K562 (cell line): ENCODE results near the gene LMAN2. TPM values are rescaled to one million over a fixed set of nuclear protein-coding genes. Genes with fewer than 3 reads are reported as not detected.

Experiments used
- ATF7 ChIP-seq: fragments of 450-650 bp; IDR thresholded peaks from 2 replicates; pipeline ENCODE4 v1.7.1; 2014; ENCODE audit warnings: mild to moderate bottlenecking, moderate library complexity
- DACH1 ChIP-seq: fragments of 450-650 bp; IDR thresholded peaks from 2 replicates; pipeline ENCODE4 v1.6.1; 2018; ENCODE audit not compliant: partially characterized antibody
- ELF1 ChIP-seq: fragments of 200-800 bp; sonication (Bioruptor generic); IDR thresholded peaks from 2 replicates; pipeline ENCODE4 v1.6.1; 2016; ENCODE audit warnings: missing genetic modification characterization, missing compliant biosample characterization
- KAT2B ChIP-seq: IDR thresholded peaks from one replicate; pipeline ENCODE4 v1.6.1; 2012; ENCODE audit warnings: low read depth, mild to moderate bottlenecking, control low read depth, inconsistent platforms, low read length, moderate library complexity
- KDM4B ChIP-seq, 2 experiments: fragments of 450-650 bp in 1 of 2; sonication (generic) in 1 of 2; IDR thresholded peaks; 2 replicates each; pipeline ENCODE4 v1.6.1; 2016 to 2017; ENCODE audit warnings: borderline replicate concordance in 2 of 2, antibody characterized with exemption in 1 of 2, low read depth in 1 of 2, mild to moderate bottlenecking in 1 of 2
- POU5F1 ChIP-seq: fragments of 150-350 bp; IDR thresholded peaks from 2 replicates; pipeline ENCODE4 v1.6.1; 2014; ENCODE audit warnings: borderline replicate concordance, low read length, low read depth, mild to moderate bottlenecking; ENCODE audit not compliant: partially characterized antibody
- RBFOX2 ChIP-seq: fragments of 200-400 bp; formaldehyde crosslinking; IDR thresholded peaks from 2 replicates; pipeline ENCODE4 v1.6.1; 2017; ENCODE audit warnings: low read depth, mild to moderate bottlenecking, low read length, moderate library complexity
- RBM25 ChIP-seq: fragments of 200-400 bp; formaldehyde crosslinking; IDR thresholded peaks from 2 replicates; pipeline ENCODE4 v1.6.1; 2018; ENCODE audit warnings: low read length, low read depth, moderate library complexity; ENCODE audit not compliant: severe bottlenecking
- TFAM ChIP-seq: fragments of 250-450 bp; sonication (Bioruptor Pico); conservative IDR thresholded peaks from 2 replicates; pipeline ENCODE4 v1.5.0; 2021; ENCODE audit warnings: mild to moderate bottlenecking, moderate library complexity
- WHSC1 ChIP-seq: IDR thresholded peaks from one replicate; pipeline ENCODE4 v1.6.1; 2012; ENCODE audit warnings: low read length, control low read depth, inconsistent platforms
- ZBTB1 ChIP-seq: sonication (generic); formaldehyde crosslinking; IDR thresholded peaks from 2 replicates; pipeline ENCODE4 v1.8.1; 2023; ENCODE audit warnings: missing genetic modification reagents, low read depth, mild to moderate bottlenecking, borderline replicate concordance
- ZNF41 ChIP-seq: fragments of 250-450 bp; sonication (Bioruptor Pico); conservative IDR thresholded peaks from 2 replicates; pipeline ENCODE4 v1.4.0; 2020; ENCODE audit warnings: mild to moderate bottlenecking
- ZNF785 ChIP-seq: fragments of 250-450 bp; sonication (Bioruptor Pico); IDR thresholded peaks from 2 replicates; pipeline ENCODE4 v1.4.0; 2020; ENCODE audit warnings: mild to moderate bottlenecking
- ZNF79 ChIP-seq: fragments of 250-450 bp; sonication (Bioruptor Pico); IDR thresholded peaks from 2 replicates; pipeline ENCODE4 v1.4.0; 2020; ENCODE audit warnings: low read depth, mild to moderate bottlenecking, moderate library complexity
- polyA plus RNA-seq, 8 experiments: library from polyadenylated mRNA; depleted of rRNA in 4 of 8; stranded (reverse) in 5 of 8; unstranded in 3 of 8; fragments of >200 nt; fragmentation: Nextera tagmentation in 2 of 8; fragmentation: Illumina TruSeq in 1 of 8; extraction: Ambion mirVana in 2 of 8; extraction: Trizol in 1 of 8; gene quantifications; 2 replicates each; pipeline versions ENCODE4 v1.2.1 to v1.2.3, GENCODE V29; 2011 to 2014; ENCODE audit warnings: inconsistent platforms in 1 of 8, missing spikeins in 1 of 8
- total RNA-seq, 7 experiments: library from RNA; depleted of rRNA in 6 of 7; stranded (reverse); fragments of >200 nt in 6 of 7; fragmentation: Illumina TruSeq in 2 of 7; extraction: Trizol in 2 of 7; gene quantifications; 2 replicates each; pipeline versions ENCODE4 v1.2.1 to v1.2.3, GENCODE V29; 2011 to 2021; ENCODE audit warnings: low replicate concordance in 1 of 7
- TF ChIP-seq, protein P1 (sequence below): fragments of 150-350 bp; conservative IDR thresholded peaks from 2 replicates; pipeline ENCODE4 v1.6.1; 2014; ENCODE audit warnings: low read length
- TF ChIP-seq, protein P2 (sequence below): sonication (generic); formaldehyde crosslinking; IDR thresholded peaks from 2 replicates; pipeline ENCODE4 v1.9.0; 2022; ENCODE audit warnings: mild to moderate bottlenecking, missing genetic modification reagents
- TF ChIP-seq, protein P3 (sequence below): sonication (generic); formaldehyde crosslinking; IDR thresholded peaks from 2 replicates; pipeline ENCODE4 v1.8.0; 2022; ENCODE audit warnings: mild to moderate bottlenecking, missing genetic modification reagents, borderline replicate concordance
- TF ChIP-seq, protein P4 (sequence below): fragments of 450-650 bp; IDR thresholded peaks from 2 replicates; pipeline ENCODE4 v1.6.1; 2014; ENCODE audit warnings: low read depth, mild to moderate bottlenecking, moderate library complexity, borderline replicate concordance

The LMAN2 gene
- total and polyA plus RNA-seq, 9 of the 15 experiments (the other 6 are each of a cell fraction or from before 2014, with no cell fraction given): 2.7 to 254 (median 136) TPM

DNA sequence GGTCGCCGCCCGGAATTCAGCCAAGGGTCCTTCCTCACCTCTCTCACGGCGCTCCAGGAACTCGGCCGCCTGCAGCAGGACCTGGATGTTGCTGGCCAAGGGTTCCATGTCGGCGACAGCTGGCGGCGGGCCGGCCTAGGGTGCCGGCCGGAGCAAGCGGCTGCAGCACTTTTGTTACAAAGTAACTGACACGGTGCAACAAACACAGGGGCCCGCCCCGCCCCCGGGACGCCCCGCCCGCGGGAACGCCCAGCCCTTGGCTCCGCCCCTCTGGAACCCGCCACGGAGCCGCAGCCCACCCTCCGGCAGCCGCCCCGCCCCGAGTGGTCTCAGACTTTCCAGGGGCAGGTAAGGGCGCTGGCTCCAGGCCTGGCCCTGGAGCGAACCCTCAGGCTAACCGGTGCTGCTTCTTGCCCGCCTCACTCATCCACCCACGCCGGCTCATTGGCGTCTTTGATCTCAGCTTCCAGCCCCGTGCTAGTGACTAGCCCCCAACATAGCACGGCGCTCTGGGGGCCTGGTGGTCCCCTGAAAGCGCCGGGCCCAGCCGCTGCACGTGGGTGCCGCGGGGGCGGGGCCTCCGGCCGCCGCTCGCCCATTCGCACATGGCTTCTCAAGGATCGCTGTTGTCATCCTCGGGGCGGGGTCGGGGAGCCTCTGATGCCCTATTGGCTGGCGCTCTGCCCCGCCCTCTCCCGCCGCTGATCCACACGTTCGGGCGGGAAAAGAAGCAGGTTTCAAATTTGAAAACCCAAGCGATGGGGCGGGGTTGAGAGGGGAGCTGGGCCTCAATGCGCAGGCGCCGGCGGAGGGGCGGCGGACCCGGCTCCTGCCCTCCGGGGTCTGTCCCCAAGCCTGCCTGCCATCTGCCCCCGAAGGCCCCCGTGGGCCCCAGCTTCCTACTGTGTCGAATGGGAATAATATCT is 39.5 kb downstream of the LMAN2 start, which contains the start of gene MXD3 (continued):
- TF ChIP-seq KDM4B (IDR thresholded peaks at IDR 0.05; ENCODE audit: borderline replicate concordance in 2 of 2, low read depth in 1 of 2) (no peak), DACH1 (no peak), RBFOX2 (peak; percentile 85), ZNF79 (CRISPR knock-in tag) (no peak), ZBTB1 (CRISPR knock-in tag) (no peak; the same call in 1 of the 2 replicates), ATF7 (peak; percentile 92), POU5F1 (no peak), ZNF41 (no peak), RBM25 (peak; percentile 68), TFAM (CRISPR knock-in tag) (no peak), ELF1 (tag) (no peak), WHSC1 (no peak), KAT2B (no peak), ZNF785 (CRISPR knock-in tag) (no peak)
- TF ChIP-seq, protein P1, sequence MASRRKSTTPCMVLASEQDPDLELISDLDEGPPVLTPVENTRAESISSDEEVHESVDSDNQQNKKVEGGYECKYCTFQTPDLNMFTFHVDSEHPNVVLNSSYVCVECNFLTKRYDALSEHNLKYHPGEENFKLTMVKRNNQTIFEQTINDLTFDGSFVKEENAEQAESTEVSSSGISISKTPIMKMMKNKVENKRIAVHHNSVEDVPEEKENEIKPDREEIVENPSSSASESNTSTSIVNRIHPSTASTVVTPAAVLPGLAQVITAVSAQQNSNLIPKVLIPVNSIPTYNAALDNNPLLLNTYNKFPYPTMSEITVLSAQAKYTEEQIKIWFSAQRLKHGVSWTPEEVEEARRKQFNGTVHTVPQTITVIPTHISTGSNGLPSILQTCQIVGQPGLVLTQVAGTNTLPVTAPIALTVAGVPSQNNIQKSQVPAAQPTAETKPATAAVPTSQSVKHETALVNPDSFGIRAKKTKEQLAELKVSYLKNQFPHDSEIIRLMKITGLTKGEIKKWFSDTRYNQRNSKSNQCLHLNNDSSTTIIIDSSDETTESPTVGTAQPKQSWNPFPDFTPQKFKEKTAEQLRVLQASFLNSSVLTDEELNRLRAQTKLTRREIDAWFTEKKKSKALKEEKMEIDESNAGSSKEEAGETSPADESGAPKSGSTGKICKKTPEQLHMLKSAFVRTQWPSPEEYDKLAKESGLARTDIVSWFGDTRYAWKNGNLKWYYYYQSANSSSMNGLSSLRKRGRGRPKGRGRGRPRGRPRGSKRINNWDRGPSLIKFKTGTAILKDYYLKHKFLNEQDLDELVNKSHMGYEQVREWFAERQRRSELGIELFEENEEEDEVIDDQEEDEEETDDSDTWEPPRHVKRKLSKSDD: no peak
- TF ChIP-seq, protein P2, sequence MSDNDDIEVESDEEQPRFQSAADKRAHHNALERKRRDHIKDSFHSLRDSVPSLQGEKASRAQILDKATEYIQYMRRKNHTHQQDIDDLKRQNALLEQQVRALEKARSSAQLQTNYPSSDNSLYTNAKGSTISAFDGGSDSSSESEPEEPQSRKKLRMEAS (CRISPR knock-in tag): peak; percentile 99
- TF ChIP-seq, protein P3, sequence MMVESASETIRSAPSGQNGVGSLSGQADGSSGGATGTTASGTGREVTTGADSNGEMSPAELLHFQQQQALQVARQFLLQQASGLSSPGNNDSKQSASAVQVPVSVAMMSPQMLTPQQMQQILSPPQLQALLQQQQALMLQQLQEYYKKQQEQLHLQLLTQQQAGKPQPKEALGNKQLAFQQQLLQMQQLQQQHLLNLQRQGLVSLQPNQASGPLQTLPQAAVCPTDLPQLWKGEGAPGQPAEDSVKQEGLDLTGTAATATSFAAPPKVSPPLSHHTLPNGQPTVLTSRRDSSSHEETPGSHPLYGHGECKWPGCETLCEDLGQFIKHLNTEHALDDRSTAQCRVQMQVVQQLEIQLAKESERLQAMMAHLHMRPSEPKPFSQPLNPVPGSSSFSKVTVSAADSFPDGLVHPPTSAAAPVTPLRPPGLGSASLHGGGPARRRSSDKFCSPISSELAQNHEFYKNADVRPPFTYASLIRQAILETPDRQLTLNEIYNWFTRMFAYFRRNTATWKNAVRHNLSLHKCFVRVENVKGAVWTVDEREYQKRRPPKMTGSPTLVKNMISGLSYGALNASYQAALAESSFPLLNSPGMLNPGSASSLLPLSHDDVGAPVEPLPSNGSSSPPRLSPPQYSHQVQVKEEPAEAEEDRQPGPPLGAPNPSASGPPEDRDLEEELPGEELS (CRISPR knock-in tag): no peak
- TF ChIP-seq, protein P4, sequence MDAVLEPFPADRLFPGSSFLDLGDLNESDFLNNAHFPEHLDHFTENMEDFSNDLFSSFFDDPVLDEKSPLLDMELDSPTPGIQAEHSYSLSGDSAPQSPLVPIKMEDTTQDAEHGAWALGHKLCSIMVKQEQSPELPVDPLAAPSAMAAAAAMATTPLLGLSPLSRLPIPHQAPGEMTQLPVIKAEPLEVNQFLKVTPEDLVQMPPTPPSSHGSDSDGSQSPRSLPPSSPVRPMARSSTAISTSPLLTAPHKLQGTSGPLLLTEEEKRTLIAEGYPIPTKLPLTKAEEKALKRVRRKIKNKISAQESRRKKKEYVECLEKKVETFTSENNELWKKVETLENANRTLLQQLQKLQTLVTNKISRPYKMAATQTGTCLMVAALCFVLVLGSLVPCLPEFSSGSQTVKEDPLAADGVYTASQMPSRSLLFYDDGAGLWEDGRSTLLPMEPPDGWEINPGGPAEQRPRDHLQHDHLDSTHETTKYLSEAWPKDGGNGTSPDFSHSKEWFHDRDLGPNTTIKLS: peak; percentile 63; the same call in 1 of the 2 replicates
